GM23248 (cell line): ENCODE results near the gene GLUD1.
"Not testable (repeated sequence)": the region's sequence is repeated elsewhere in the genome, so short reads cannot be mapped to it uniquely, and the experiment has no call there.

Experiments used
- EZH2 ChIP-seq: fragments of 200-600 bp; sonication (generic); IDR thresholded peaks from 2 replicates; pipeline ENCODE4 v1.6.1; 2018; ENCODE audit warnings: antibody characterized with exemption, mild to moderate bottlenecking; ENCODE audit not compliant: insufficient read depth, poor library complexity, severe bottlenecking
- EZH2phosphoT487 ChIP-seq: fragments of 200-600 bp; sonication (generic); IDR thresholded peaks from 2 replicates; pipeline ENCODE4 v1.6.1; 2018; ENCODE audit warnings: antibody characterized with exemption, moderate library complexity, mild to moderate bottlenecking, low read depth; ENCODE audit not compliant: insufficient read depth

DNA sequence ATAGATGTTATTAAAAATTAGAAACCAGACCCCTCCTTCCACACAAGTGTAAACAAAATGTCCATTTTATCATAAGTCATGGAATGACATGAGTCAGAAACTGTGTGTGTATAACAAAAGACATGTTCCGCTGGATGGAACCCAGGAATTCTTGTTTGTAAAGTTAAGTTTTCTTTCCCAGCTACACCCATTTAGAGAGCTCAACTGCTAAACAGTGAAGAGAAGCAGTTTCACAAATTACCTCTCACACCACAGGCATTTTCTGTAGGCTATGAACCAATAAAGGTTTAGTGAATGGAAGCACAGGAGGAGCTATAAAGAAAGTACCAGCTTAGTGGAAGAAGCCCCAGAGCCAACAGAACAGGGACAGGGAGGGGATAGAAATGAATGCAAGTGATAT lies 12.4 kb downstream of the GLUD1 start:
- not testable (repeated sequence) for TF ChIP-seq EZH2phosphoT487, EZH2
